ENCODE results near the gene FAM25G. TPM values are rescaled to one million over a fixed set of nuclear protein-coding genes. Genes with fewer than 3 reads are reported as not detected.
A peak's percentile ranks its signal among the peaks of the same experiment; 100 is the strongest.
"Not testable (repeated sequence)": the region's sequence is repeated elsewhere in the genome, so short reads cannot be mapped to it uniquely, and the experiment has no call there.

The FAM25G gene
- total and polyA plus RNA-seq, 11 donors, result not detected

GRCh38 chr10:47465216-47465917 lies 26.1 kb downstream of the FAM25G start:
- H3K9me3 ChIP-seq; DNase-seq; H3K27ac ChIP-seq; intact Hi-C loops (cut with DNase I); H3K27me3 ChIP-seq; ATAC-seq; H3K36me3 ChIP-seq; H3K4me3 ChIP-seq; H3K4me1 ChIP-seq: not testable (repeated sequence)
- 63 to 76% (median 69%) methylated on average over 11 to 14 of the region's 14 CpGs for WGBS, 4 donors

GRCh38 chr10:47462577-47463358 lies 28.7 kb downstream of the FAM25G start:
- H3K4me1 ChIP-seq; H3K36me3 ChIP-seq; H3K27ac ChIP-seq; H3K27me3 ChIP-seq; intact Hi-C loops (cut with DNase I); H3K9me3 ChIP-seq; DNase-seq; H3K4me3 ChIP-seq: not testable (repeated sequence)
- peak in 1 of 4 donors; percentile 17 for ATAC-seq
- 85 to 95% methylated on average over 3 of the region's 9 CpGs; no CpG with 5 or more reads in 2 of the 4 donors for WGBS, 4 donors

GRCh38 chr10:47461261-47461687 lies 30.2 kb downstream of the FAM25G start:
- H3K27ac ChIP-seq; H3K9me3 ChIP-seq; intact Hi-C loops (cut with DNase I); H3K36me3 ChIP-seq; H3K4me1 ChIP-seq; H3K27me3 ChIP-seq: not testable (repeated sequence)
- peak overlapping the region in 9 of 12 donors; percentile 14 to 38 (median 26) for H3K4me3 ChIP-seq
- DNase-seq, result peak in 3 of 5 donors; percentile 53 to 72 (median 64)
- TF ChIP-seq CTCF (IDR thresholded peaks at IDR 0.05), result peak in 11 of 12 donors; percentile 6 to 45 (median 27)
- ATAC-seq, result peak; percentile 62 to 93 (median 86)
- 2 to 4% (median 3%) methylated on average over 4 to 30 of the region's 37 CpGs for WGBS, 4 donors

- intact Hi-C loops (cut with DNase I), result loop anchor here in 1 of 10 donors (10.0 kb wide), 1 partner anchor 94 kb away; no protein-coding TSS in a partner anchor
- WGBS, 4 donors, result 68 to 73% (median 71%) methylated on average over 4 of the region's 4 CpGs
- Histone ChIP-seq H3K4me1 (no peaks in the 10 kb centered on the region), H3K36me3 (no peaks in the 10 kb centered on the region), H3K27me3 (peaks cover 0 to 5% (median 0%) of the 10 kb centered on the region in 9 donors), H3K9me3 (no peaks in the 10 kb centered on the region), H3K27ac (no peak overlapping the region), H3K4me3 (no peak overlapping the region)
- DNase-seq (no peak), ATAC-seq (no peak)
- TF ChIP-seq POLR2A (IDR thresholded peaks at IDR 0.05), result no peak
- no peak for TF ChIP-seq CTCF (IDR thresholded peaks at IDR 0.05)
Observed at GRCh38 chr10:47458466-47459154, 32.9 kb downstream of the FAM25G start.

- 87 to 100% (median 93%) methylated on average over 1 of the region's 1 CpG for WGBS, 4 donors
- no peaks in the 10 kb centered on the region for H3K4me1 ChIP-seq
- DNase-seq (no peak), ATAC-seq (no peak)
- H3K27ac ChIP-seq, result no peak overlapping the region
- peaks cover 0 to 5% (median 0%) of the 10 kb centered on the region in 9 donors for H3K27me3 ChIP-seq
- H3K36me3 ChIP-seq, result no peaks in the 10 kb centered on the region
- H3K4me3 ChIP-seq, result no peak overlapping the region
- TF ChIP-seq CTCF (IDR thresholded peaks at IDR 0.05) (no peak), POLR2A (IDR thresholded peaks at IDR 0.05) (no peak)
- H3K9me3 ChIP-seq, result no peaks in the 10 kb centered on the region
- intact Hi-C loops (cut with DNase I), result loop anchor here in 1 of 10 donors (10.0 kb wide), 1 partner anchor 93 kb away; no protein-coding TSS in a partner anchor
Observed at GRCh38 chr10:47457826-47458225, 33.7 kb downstream of the FAM25G start.
